Measurements from ENCODE around the gene LYPD6B. TPM values are rescaled to one million over a fixed set of nuclear protein-coding genes. Genes with fewer than 3 reads are reported as not detected.

LYPD6B gene
- total RNA-seq, 1 donor from 2014 or later: 27.2 TPM

DNA sequence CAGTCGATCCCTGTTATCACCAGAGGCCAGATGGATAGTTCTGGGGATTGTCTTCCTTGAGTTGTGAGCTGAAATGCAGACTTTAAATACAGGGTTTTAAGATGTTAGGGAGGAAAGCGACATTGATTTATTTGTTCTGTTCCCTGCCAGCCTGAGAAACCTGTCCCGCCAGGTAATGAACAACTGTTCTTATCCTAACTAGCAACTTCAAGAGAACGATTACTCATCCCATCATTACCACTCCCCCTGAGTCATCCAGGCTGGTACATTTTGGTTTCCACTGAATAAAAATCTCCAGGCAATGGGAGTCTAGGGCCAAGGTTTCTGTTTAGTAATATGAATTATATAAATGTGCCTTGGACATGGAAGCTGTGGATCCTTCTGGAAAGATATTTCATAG lies 131.2 kb downstream of the LYPD6B start:
- H3K36me3 Mint-ChIP-seq: peaks cover 2% of the 10 kb centered on the region
- no peak overlapping the region for H3K4me3 Mint-ChIP-seq
- H3K27me3 Mint-ChIP-seq (ENCODE audit: low read depth): no peaks in the 10 kb centered on the region
- TF ChIP-seq, protein P1, sequence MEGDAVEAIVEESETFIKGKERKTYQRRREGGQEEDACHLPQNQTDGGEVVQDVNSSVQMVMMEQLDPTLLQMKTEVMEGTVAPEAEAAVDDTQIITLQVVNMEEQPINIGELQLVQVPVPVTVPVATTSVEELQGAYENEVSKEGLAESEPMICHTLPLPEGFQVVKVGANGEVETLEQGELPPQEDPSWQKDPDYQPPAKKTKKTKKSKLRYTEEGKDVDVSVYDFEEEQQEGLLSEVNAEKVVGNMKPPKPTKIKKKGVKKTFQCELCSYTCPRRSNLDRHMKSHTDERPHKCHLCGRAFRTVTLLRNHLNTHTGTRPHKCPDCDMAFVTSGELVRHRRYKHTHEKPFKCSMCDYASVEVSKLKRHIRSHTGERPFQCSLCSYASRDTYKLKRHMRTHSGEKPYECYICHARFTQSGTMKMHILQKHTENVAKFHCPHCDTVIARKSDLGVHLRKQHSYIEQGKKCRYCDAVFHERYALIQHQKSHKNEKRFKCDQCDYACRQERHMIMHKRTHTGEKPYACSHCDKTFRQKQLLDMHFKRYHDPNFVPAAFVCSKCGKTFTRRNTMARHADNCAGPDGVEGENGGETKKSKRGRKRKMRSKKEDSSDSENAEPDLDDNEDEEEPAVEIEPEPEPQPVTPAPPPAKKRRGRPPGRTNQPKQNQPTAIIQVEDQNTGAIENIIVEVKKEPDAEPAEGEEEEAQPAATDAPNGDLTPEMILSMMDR (IDR thresholded peaks at IDR 0.05; ENCODE audit: unreplicated experiment): no peak
- DNase-seq (ENCODE audit: low spot score in 2 of 2, unreplicated experiment in 2 of 2): no peak
- H3K27ac Mint-ChIP-seq: peak overlapping the region; percentile 50
- peaks cover 47% of the 10 kb centered on the region for H3K4me1 Mint-ChIP-seq
- H3K9me3 Mint-ChIP-seq: no peaks in the 10 kb centered on the region

DNA sequence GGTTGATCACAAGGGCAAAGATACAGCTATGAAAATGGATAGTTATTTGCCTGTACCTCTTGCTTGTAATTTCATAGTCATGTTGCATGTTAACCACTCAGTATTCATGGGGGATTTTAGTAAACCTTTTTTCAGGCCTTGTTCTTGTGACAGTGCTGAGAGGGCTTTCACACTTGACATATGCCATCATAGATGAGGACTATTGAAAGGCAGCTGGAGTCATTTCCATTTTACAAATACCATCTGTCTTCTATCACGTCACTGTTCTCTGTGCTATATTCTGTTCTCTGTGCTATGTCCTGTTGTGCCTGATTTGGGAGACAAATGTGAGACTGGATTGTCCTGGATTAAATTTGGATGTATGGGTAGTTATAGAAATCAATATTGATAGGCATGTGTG lies 131.7 kb downstream of the LYPD6B start:
- H3K27me3 Mint-ChIP-seq (ENCODE audit: low read depth): no peaks in the 10 kb centered on the region
- no peak for DNase-seq (ENCODE audit: low spot score in 2 of 2, unreplicated experiment in 2 of 2)
- peaks cover 2% of the 10 kb centered on the region for H3K36me3 Mint-ChIP-seq
- H3K4me3 Mint-ChIP-seq: no peak overlapping the region
- TF ChIP-seq, protein P1 (IDR thresholded peaks at IDR 0.05; ENCODE audit: unreplicated experiment): no peak
- no peaks in the 10 kb centered on the region for H3K9me3 Mint-ChIP-seq
- no peak overlapping the region for H3K27ac Mint-ChIP-seq
- H3K4me1 Mint-ChIP-seq: peaks cover 47% of the 10 kb centered on the region

DNA sequence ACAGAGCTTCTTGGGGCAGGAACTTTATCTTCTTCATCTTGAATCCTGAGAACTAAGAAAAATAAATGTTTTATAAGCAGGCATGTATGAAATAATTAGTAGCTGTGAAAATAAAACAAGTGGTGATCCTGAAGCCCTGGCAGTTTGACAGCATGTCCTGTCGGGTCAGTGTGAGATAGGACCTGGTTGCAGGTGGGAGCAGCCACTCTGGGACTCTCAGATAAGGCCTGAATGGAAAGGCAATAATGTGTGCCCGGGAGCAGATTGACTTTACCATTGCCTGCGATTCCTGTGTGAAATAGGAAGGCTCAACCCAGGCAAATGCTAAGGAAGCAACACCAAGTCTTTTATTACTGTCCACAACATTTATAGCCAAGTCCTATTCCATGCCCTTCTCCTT lies 132.4 kb downstream of the LYPD6B start:
- H3K4me1 Mint-ChIP-seq: peaks cover 47% of the 10 kb centered on the region
- H3K9me3 Mint-ChIP-seq: no peaks in the 10 kb centered on the region
- H3K27me3 Mint-ChIP-seq (ENCODE audit: low read depth): no peaks in the 10 kb centered on the region
- DNase-seq (ENCODE audit: low spot score in 2 of 2, unreplicated experiment in 2 of 2): no peak
- H3K36me3 Mint-ChIP-seq: peaks cover 2% of the 10 kb centered on the region
- H3K27ac Mint-ChIP-seq: peak overlapping the region; percentile 0
- TF ChIP-seq, protein P1 (IDR thresholded peaks at IDR 0.05; ENCODE audit: unreplicated experiment): no peak
- H3K4me3 Mint-ChIP-seq: no peak overlapping the region

DNA sequence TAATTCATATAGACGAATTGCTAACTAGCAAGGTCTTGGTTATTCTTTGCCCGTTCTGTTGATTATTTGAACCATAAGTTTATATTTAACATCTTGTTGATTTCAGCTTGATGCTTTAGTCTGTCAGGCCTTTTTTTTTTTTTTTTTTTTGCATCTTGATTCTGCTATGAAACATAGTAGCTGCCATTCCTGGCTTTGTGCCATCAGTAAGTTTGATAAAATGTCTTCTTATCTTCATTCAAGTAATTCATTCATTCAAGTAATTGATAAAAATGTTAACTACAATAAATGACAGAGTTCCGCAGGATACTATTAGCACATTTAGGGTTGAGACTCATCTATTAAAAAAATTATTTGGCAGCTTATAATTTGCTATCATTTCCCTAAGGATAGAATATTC lies 134.7 kb downstream of the LYPD6B start:
- peaks cover 33% of the 10 kb centered on the region for H3K4me1 Mint-ChIP-seq

DNA sequence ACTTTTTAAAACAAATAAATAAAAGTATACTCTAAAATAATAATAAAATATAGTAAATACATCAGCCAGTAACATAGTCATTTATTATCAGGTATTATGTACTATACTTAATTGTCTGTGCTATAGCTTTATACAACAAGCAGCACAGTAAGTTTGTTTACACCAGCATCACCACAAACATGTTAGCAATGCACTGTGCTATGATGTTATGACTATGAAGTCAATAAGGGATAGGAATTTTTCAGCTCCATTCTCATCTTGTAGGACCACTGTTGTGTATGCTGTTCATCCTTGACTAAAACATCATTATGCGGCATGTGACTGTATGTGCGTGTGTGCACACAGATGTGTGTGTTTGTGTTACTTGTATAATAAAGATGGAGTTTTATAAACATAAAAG lies 137.5 kb downstream of the LYPD6B start:
- no peak for DNase-seq (ENCODE audit: low spot score in 2 of 2, unreplicated experiment in 2 of 2)
- no peak overlapping the region for H3K4me3 Mint-ChIP-seq
- H3K36me3 Mint-ChIP-seq: peaks cover 2% of the 10 kb centered on the region
- no peak overlapping the region for H3K27ac Mint-ChIP-seq
- peaks cover 35% of the 10 kb centered on the region for H3K4me1 Mint-ChIP-seq
- H3K27me3 Mint-ChIP-seq (ENCODE audit: low read depth): no peaks in the 10 kb centered on the region
- no peaks in the 10 kb centered on the region for H3K9me3 Mint-ChIP-seq
- TF ChIP-seq, protein P1 (IDR thresholded peaks at IDR 0.05; ENCODE audit: unreplicated experiment): no peak

More for the DNA sequence above, 134.7 kb downstream of the LYPD6B start:
- Mint-ChIP-seq H3K36me3 (peaks cover 2% of the 10 kb centered on the region), H3K4me3 (no peak overlapping the region), H3K9me3 (no peaks in the 10 kb centered on the region), H3K27ac (no peak overlapping the region), H3K27me3 (ENCODE audit: low read depth) (no peaks in the 10 kb centered on the region)
- TF ChIP-seq, protein P1 (IDR thresholded peaks at IDR 0.05; ENCODE audit: unreplicated experiment): no peak
- no peak for DNase-seq (ENCODE audit: low spot score in 2 of 2, unreplicated experiment in 2 of 2)

DNA sequence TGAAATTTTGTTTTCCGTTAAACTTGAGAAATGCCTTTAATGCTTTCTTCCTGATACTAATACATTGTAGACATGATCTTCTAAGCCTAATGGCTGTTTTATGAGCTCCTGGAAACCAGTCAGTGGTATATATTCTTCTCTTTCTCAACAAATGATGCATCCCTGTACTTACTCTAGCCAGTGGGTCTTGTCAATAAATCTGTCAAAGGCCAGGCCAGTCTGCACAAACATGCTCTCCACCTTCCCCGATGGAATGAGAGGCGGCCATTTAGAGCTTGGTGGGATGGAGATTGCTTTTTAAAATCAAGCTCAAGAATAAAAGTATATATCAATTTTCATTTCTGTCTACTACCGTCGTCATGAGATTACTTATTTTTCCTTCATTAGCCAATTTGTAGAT lies 140.1 kb downstream of the LYPD6B start:
- DNase-seq (ENCODE audit: low spot score in 2 of 2, unreplicated experiment in 2 of 2): no peak
- H3K4me3 Mint-ChIP-seq: no peak overlapping the region
- H3K27me3 Mint-ChIP-seq (ENCODE audit: low read depth): no peaks in the 10 kb centered on the region
- TF ChIP-seq, protein P1 (IDR thresholded peaks at IDR 0.05; ENCODE audit: unreplicated experiment): no peak
- H3K36me3 Mint-ChIP-seq: no peaks in the 10 kb centered on the region
- H3K27ac Mint-ChIP-seq: peak overlapping the region; percentile 60
- no peaks in the 10 kb centered on the region for H3K9me3 Mint-ChIP-seq
- peaks cover 45% of the 10 kb centered on the region for H3K4me1 Mint-ChIP-seq
